Keratinocyte (primary cell): ENCODE measurements around the gene TMEM163. TPM values are rescaled to one million over a fixed set of nuclear protein-coding genes. Genes with fewer than 3 reads are reported as not detected.

Experiments used
- DNase-seq: peaks from one replicate; pipeline ENCODE4 v3.0.0-alpha.2; 2011; ENCODE audit warnings: low read depth, missing footprints, low spot score
- FAIRE-seq: peaks from 2 replicates; lab custom pipeline; 2011; peaks lifted over from hg19 to GRCh38; lab: Jason Lieb, UNC
- H2AFZ ChIP-seq: 2 replicates; pipeline ENCODE4 v1.6.0; 2012; ENCODE audit warnings: low read length, control low read depth, inconsistent platforms; ENCODE audit not compliant: control insufficient read depth
- H3K27ac ChIP-seq: 2 replicates; pipeline ENCODE4 v1.5.1; 2011; ENCODE audit warnings: low read length; ENCODE audit not compliant: control insufficient read depth, insufficient read depth
- H3K27me3 ChIP-seq: 3 replicates; pipeline ENCODE4 v1.6.0; 2011; ENCODE audit warnings: low read length; ENCODE audit not compliant: control insufficient read depth, insufficient read depth; ENCODE audit errors: extremely low read depth
- H3K36me3 ChIP-seq, 2 experiments: 2 replicates in 1 of 2; 3 replicates in 1 of 2; pipeline ENCODE4 v1.5.1; 2011; ENCODE audit warnings: low read length in 2 of 2, mild to moderate bottlenecking in 1 of 2; ENCODE audit not compliant: control insufficient read depth in 2 of 2, insufficient read depth in 2 of 2; ENCODE audit errors: extremely low read depth in 1 of 2
- H3K4me1 ChIP-seq: 3 replicates; pipeline ENCODE4 v1.5.1; 2011; ENCODE audit warnings: low read length; ENCODE audit not compliant: control insufficient read depth, insufficient read depth; ENCODE audit errors: extremely low read depth
- H3K4me2 ChIP-seq: 3 replicates; pipeline ENCODE4 v1.6.0; 2011; ENCODE audit warnings: low read depth, low read length; ENCODE audit not compliant: control insufficient read depth, insufficient read depth; ENCODE audit errors: extremely low read depth
- H3K4me3 ChIP-seq, 3 experiments: fragments of 200-600 bp in 1 of 3; sonication (generic) in 1 of 3; 2 replicates in 2 of 3; 3 replicates in 1 of 3; pipeline ENCODE4 v1.5.1; 2011 to 2016; ENCODE audit warnings: low read length in 3 of 3, mild to moderate bottlenecking in 3 of 3, control low read depth in 2 of 3, inconsistent platforms in 1 of 3, low read depth in 1 of 3, mixed read lengths in 1 of 3, mixed run types in 1 of 3, moderate library complexity in 1 of 3; ENCODE audit not compliant: control insufficient read depth in 2 of 3, insufficient read depth in 2 of 3; ENCODE audit errors: extremely low read depth in 1 of 3
- H3K79me2 ChIP-seq: 2 replicates; pipeline ENCODE4 v1.6.0; 2012; ENCODE audit warnings: low read length; ENCODE audit not compliant: control insufficient read depth, insufficient read depth
- H3K9ac ChIP-seq: 3 replicates; pipeline ENCODE4 v1.6.0; 2011; ENCODE audit warnings: low read length; ENCODE audit not compliant: control insufficient read depth, insufficient read depth; ENCODE audit errors: extremely low read depth
- H3K9me1 ChIP-seq: 3 replicates; pipeline ENCODE4 v1.6.0; 2011; ENCODE audit warnings: low read length; ENCODE audit not compliant: control insufficient read depth, insufficient read depth; ENCODE audit errors: extremely low read depth
- H3K9me3 ChIP-seq: 2 replicates; pipeline ENCODE4 v1.5.1; 2012; ENCODE audit warnings: low read depth, low read length; ENCODE audit not compliant: control insufficient read depth
- H4K20me1 ChIP-seq: 3 replicates; pipeline ENCODE4 v1.6.0; 2011; ENCODE audit warnings: low read length; ENCODE audit not compliant: control insufficient read depth, insufficient read depth; ENCODE audit errors: extremely low read depth
- EZH2 ChIP-seq: IDR thresholded peaks from one replicate; pipeline ENCODE4 v1.6.1; 2012; ENCODE audit warnings: inconsistent platforms, mild to moderate bottlenecking, low read length, moderate library complexity
- dilution Hi-C: fragments of 300-500 bp; cut with MboI; formaldehyde crosslinking; loops from one replicate; pipeline ENCODE4 v1.7.0; 2020; ENCODE audit warnings: low sequenced_read_pairs; ENCODE audit not compliant: extremely low pct_ligation_motif_present
- polyA plus RNA-seq, 5 experiments: library from polyadenylated mRNA; depleted of rRNA in 3 of 5; stranded (reverse) in 3 of 5; stranded (forward) in 1 of 5; unstranded in 1 of 5; fragments of >200 nt; gene quantifications; 1 replicate in 1 of 5; 2 replicates in 3 of 5; 3 replicates in 1 of 5; pipeline versions ENCODE4 v1.2.1 to v1.2.3, GENCODE V29; 2011 to 2012; ENCODE audit warnings: missing spikeins in 2 of 5, low read depth in 1 of 5, low replicate concordance in 1 of 5
- TF ChIP-seq, protein P1 (sequence below), 3 experiments: IDR thresholded peaks in 1 of 3; conservative IDR thresholded peaks in 1 of 3; optimal IDR thresholded peaks in 1 of 3; 2 replicates in 2 of 3; 3 replicates in 1 of 3; pipeline versions ENCODE3 to v1.5.1; 2011; ENCODE audit warnings: low read length in 3 of 3, mild to moderate bottlenecking in 3 of 3, moderate library complexity in 2 of 3, control low read depth in 1 of 3, inconsistent platforms in 1 of 3; ENCODE audit not compliant: insufficient read depth in 2 of 3; ENCODE audit errors: extremely low read depth in 1 of 3

Gene TMEM163
- polyA plus RNA-seq, 1 donor (not counting 4 experiments of a cell fraction or from before 2014, with no cell fraction given): not detected

DNA sequence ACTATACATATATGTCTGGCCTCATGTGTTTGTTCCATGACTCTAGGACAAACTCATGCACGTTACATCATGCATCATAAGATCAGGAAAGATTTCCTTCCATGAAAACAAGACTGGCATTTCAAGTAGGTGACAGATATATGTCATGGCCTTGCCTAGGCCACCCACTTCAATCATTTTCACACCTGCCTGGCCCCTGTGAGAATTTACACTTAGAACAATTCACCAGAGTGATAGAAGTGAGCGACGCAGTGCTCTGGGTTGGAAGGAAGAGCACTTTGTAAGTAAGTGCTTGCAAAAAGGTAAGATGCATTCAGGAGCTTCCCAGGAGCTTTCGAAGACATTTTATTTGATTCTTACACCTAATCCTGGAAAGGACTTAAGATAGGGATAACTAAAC, 39.5 kb downstream of the TMEM163 start:
- TF ChIP-seq, protein P1, sequence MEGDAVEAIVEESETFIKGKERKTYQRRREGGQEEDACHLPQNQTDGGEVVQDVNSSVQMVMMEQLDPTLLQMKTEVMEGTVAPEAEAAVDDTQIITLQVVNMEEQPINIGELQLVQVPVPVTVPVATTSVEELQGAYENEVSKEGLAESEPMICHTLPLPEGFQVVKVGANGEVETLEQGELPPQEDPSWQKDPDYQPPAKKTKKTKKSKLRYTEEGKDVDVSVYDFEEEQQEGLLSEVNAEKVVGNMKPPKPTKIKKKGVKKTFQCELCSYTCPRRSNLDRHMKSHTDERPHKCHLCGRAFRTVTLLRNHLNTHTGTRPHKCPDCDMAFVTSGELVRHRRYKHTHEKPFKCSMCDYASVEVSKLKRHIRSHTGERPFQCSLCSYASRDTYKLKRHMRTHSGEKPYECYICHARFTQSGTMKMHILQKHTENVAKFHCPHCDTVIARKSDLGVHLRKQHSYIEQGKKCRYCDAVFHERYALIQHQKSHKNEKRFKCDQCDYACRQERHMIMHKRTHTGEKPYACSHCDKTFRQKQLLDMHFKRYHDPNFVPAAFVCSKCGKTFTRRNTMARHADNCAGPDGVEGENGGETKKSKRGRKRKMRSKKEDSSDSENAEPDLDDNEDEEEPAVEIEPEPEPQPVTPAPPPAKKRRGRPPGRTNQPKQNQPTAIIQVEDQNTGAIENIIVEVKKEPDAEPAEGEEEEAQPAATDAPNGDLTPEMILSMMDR (optimal IDR thresholded peaks at IDR 0.05 in 1 of 3, IDR thresholded peaks at IDR 0.05 in 1 of 3, conservative IDR thresholded peaks at IDR 0.05 in 1 of 3; ENCODE audit: extremely low read depth in 1 of 3, insufficient read depth in 2 of 3, low read length in 3 of 3): no peak
- Histone ChIP-seq H3K9ac (no peak overlapping the region), H2AFZ (no peak overlapping the region), H3K9me3 (no peaks in the 10 kb centered on the region), H3K36me3 (no peaks in the 10 kb centered on the region), H3K9me1 (no peaks in the 10 kb centered on the region), H3K27me3 (peaks cover 4% of the 10 kb centered on the region), H3K79me2 (no peaks in the 10 kb centered on the region), H4K20me1 (no peaks in the 10 kb centered on the region), H3K4me2 (no peak overlapping the region), H3K4me1 (no peaks in the 10 kb centered on the region), H3K27ac (no peak overlapping the region), H3K4me3 (no peak overlapping the region)
- FAIRE-seq: no peak
- dilution Hi-C loops: no loop called here
- no peak for DNase-seq

DNA sequence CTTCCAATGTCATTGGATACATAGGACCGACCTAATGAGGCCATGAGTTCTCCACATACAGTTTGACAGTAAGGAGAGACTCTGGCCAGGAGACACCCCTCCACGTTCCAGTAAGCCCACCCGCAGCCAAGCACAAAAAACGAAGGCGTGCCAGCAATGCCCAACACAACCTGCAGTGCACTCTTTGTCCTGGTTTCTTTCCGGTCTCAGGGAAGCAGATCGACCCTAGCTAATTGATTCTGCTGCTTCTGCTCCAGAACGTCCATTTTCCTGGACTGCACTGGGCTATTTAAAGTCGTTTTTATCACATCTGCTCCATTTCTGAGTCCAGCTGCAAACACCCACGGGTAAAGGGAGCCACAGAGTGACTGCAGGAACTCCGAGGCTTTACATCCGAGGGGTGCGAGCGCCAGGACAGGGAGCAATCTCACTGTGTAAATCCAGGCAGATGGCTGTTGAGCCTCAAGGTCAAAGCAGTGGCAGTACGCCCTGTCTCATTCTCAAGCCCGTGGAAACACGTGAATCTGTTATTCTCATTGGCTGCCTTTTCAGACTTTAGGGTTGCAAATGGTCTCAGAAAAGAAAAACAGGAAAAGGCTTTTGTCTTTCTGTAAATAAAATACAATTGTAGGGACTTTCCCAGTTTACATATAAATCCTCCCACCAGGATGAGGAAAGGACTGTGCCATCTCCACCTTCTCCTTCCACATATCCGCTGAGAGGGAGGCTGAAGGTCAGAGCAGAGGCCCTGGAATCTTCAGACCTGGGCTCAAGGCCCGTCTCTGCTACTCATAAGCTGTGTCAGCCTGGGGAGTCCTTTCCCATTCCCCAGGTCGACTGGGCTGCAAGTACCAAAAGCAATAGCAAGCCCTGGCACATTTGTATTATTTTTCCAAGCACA, 40.7 kb downstream of the TMEM163 start:
- TF ChIP-seq EZH2: no peak
- TF ChIP-seq, protein P1 (optimal IDR thresholded peaks at IDR 0.05 in 1 of 3, IDR thresholded peaks at IDR 0.05 in 1 of 3, conservative IDR thresholded peaks at IDR 0.05 in 1 of 3; ENCODE audit: extremely low read depth in 1 of 3, insufficient read depth in 2 of 3, low read length in 3 of 3): no peak
- Histone ChIP-seq H3K9me3 (no peaks in the 10 kb centered on the region), H3K27ac (no peak overlapping the region), H2AFZ (no peak overlapping the region), H4K20me1 (no peaks in the 10 kb centered on the region), H3K4me3 (no peak overlapping the region), H3K27me3 (peaks cover 4% of the 10 kb centered on the region), H3K9me1 (no peaks in the 10 kb centered on the region), H3K4me1 (no peaks in the 10 kb centered on the region), H3K79me2 (no peaks in the 10 kb centered on the region), H3K36me3 (no peaks in the 10 kb centered on the region), H3K4me2 (no peak overlapping the region), H3K9ac (no peak overlapping the region)
- DNase-seq: no peak
- no peak for FAIRE-seq
- dilution Hi-C loops: no loop called here
